NCI-H146 treated with DMSO at 0.1 percent for 48 hours (cell line): ENCODE measurements around the gene DAPP1.

Experiments
- DNase-seq: peaks from one replicate; lab custom pipeline; 2025; ENCODE audit not compliant: unreplicated experiment; lab: John Stamatoyannopoulos, UW

The DAPP1 gene

GRCh38 chr4:99852199-99852749, 35.6 kb downstream of the DAPP1 start:
- no peak for DNase-seq

GRCh38 chr4:99853190-99853589, 36.6 kb downstream of the DAPP1 start:
- no peak for DNase-seq

- peak; percentile 1 for DNase-seq
Measured at GRCh38 chr4:99853999-99854398, 37.4 kb downstream of the DAPP1 start.

- no peak for DNase-seq
Measured at GRCh38 chr4:99855678-99856077, 39.1 kb downstream of the DAPP1 start.

- no peak for DNase-seq
Measured at GRCh38 chr4:99856166-99856565, 39.5 kb downstream of the DAPP1 start.

- no peak for DNase-seq
Measured at GRCh38 chr4:99857307-99857706, 40.7 kb downstream of the DAPP1 start.

- no peak for DNase-seq
Measured at GRCh38 chr4:99859618-99860017, 43.0 kb downstream of the DAPP1 start.

- no peak for DNase-seq
Measured at GRCh38 chr4:99860521-99860920, 43.9 kb downstream of the DAPP1 start.

- no peak for DNase-seq
Measured at GRCh38 chr4:99861120-99861905, 44.7 kb downstream of the DAPP1 start.

GRCh38 chr4:99863804-99864203, 47.2 kb downstream of the DAPP1 start:
- DNase-seq: no peak

GRCh38 chr4:99868126-99868596, 51.5 kb downstream of the DAPP1 start:
- no peak for DNase-seq

GRCh38 chr4:99872570-99872969, 55.9 kb downstream of the DAPP1 start:
- DNase-seq: no peak

- no peak for DNase-seq
Measured at GRCh38 chr4:99875071-99875470, 58.4 kb downstream of the DAPP1 start.

GRCh38 chr4:99876946-99877345, 60.3 kb downstream of the DAPP1 start:
- DNase-seq: no peak

GRCh38 chr4:99878604-99879003, 62.0 kb downstream of the DAPP1 start:
- no peak for DNase-seq

- DNase-seq: no peak
Measured at GRCh38 chr4:99879458-99879857, 62.8 kb downstream of the DAPP1 start.

- no peak for DNase-seq
Measured at GRCh38 chr4:99885063-99885664, 68.5 kb downstream of the DAPP1 start.

GRCh38 chr4:99885687-99886086, 69.1 kb downstream of the DAPP1 start:
- no peak for DNase-seq

- no peak for DNase-seq
Measured at GRCh38 chr4:99886146-99886545, 69.5 kb downstream of the DAPP1 start.

GRCh38 chr4:99887837-99888236, 71.2 kb downstream of the DAPP1 start:
- DNase-seq: no peak

GRCh38 chr4:99891351-99891750, 74.7 kb downstream of the DAPP1 start:
- DNase-seq: no peak

- DNase-seq: no peak
Measured at GRCh38 chr4:99893029-99893428, 76.4 kb downstream of the DAPP1 start.
